ENCODE measurements around the gene MALT1.

MALT1 gene

DNA sequence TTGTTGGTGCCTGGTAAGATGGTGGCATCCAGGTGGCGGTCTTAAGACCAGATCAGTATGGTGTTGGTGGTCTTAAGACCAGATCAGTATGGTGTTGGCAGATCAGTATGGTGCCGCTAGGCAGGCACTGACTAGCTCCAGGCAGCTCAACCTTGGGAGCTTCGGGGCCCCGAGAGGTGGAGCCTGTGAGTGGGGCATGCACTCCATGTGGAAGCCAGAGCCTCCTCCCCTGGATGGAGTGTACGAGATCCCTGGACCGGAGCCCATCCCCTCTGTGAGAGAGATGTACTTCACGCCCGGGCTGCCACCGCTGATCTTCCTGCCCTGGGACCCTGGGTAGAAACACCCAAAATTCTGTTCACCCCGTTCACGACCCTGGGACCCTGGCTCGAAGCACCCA is 19.0 kb downstream of the MALT1 start:
- no peak for DNase-seq (ENCODE audit: low spot score)

DNA sequence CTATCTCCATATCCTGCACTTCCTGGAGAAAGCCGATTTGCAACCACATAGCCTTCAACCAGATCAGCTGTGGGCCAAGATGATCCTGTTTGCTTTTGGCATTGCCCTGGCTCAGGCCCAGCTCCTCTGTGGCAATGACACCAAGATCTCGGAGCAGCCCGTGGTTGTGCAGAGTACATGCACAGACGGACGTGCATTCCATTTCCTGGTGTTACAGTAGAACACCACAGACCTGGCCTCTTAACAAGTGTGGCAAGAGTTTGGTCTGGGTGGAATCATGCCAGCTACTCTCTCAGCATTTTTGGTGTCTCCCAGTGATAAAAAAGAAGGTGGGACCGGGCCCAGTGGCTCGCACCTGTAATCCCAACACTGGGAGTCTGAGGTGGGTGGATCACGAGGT is 20.0 kb downstream of the MALT1 start:
- DNase-seq (ENCODE audit: low spot score): no peak

DNA sequence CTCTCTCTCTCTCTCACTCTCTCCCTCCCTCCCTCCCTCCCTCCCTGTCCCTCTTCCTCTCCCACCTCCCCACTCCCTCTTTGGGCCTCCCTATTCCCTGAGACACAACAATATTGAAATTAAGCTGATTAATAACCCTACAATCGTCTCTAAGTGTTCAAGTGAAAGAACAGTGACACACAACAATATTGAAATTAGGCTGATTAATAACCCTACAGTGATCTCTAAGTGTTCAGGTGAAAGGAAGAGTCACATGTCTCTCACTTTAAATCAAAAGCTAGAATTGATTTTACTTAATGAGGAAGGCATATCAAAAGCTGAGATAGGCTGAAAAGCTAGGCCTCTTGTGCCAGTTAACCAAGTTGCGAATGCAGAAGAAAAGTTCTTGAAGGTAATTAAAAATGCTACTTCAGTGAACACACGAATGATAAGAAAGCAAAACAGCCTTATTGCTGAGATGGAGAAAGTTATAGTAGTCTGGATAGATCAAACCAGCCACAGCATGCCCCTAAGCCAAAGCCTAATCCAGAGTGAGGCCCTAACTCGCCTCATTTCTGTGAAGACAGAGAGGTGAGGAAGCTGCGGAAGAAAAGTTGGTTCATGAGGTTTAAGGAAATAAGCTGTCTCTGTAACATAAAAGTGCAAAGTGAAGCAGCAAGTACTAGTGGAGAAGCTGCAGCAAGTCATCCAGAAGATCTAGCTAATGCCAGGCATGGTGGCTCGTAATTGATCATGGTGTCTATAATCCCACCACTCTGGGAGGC is 21.3 kb downstream of the MALT1 start:
- DNase-seq (ENCODE audit: low spot score): no peak

DNA sequence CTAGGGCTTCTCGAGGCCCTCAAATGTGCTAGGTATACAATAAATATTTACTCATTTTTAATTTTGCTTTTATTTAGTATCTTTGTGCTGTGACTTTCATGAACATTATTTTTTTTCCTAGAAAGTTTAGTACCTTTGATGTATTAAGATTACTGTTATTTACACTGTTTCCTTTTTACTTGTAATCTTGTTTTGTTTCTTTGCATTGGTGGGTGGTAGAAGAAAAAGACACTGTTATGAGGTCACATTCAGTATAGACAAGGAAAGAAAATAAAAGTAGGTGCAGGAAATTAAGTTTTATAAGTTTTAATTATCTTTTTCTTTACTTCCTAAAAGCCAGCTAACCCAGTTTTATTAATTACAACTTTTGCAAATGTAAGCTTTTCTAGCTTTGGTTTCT is 23.0 kb downstream of the MALT1 start:
- no peak for DNase-seq (ENCODE audit: low spot score)

DNA sequence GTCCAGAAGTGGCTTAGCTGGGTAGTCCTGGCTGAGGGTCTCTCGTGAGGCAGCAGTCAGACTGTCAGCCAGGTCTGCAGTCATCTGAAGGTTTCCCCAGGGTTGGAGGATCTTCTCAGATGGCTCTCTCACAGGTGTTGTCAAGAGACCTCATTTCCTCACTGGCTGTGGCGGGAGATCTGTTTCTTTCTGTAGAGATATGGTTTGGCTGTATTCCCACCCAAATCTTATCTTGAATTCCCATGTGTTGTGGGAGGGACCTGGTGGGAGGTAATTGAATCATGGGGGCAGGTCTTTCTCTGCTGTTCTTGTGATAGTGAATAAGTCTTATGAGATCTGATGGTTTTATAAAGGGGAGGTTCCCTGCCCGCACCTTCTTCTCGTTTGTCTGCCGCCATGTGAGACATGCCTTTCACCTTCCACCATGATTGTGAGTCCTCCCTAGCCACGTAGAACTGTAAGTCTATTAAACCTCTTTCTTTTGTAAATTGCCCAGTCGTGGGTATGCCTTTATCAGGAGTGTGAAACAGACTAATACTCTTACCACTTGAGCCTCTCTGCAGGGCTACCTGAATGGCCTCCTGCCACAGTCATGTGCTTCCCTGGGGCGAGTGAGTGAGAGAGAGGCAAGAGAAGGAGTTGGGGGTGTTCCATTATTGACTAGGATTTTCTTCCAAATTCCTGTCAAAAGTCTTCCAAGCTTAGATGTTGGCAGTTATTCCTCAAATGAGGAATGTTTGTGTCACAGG is 23.6 kb downstream of the MALT1 start:
- DNase-seq (ENCODE audit: low spot score): no peak

DNA sequence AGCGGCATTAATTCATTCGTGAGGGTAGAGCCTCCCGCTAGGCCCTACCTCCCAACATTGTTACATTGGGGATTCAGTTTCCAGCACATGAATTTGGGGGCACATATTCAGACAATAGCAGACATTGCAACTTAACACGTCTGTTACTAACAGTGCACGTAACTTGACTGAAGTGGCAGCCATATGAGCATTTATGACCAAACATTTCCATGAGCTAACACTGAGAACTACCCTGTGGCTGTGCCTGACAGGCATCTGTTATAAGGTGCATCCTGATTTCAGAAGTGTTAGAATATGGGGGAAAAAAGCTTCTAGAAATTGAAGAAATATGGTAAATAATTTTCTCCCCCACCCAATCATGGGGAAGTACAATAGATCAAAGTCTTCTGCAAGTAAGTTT is 24.5 kb downstream of the MALT1 start:
- DNase-seq (ENCODE audit: low spot score): no peak

DNA sequence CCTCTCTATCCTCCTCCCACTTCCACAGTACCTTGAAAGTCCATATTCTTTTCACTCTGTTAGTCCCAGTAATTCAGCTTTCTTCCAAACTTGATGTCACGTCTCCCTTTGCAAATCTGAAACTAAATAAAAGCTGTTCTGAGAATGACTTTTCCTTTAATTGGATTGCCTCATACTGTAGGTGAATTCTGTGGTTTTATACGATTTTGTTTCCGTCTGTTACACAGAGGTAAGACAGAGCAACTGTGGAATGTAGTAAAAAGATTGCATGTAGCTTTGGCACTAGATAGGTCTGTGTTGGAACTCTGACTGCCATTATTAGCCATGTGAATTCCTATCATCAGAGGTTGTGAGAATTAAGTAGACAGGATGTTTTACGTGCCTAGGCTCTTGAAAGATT is 25.9 kb downstream of the MALT1 start:
- DNase-seq (ENCODE audit: low spot score): no peak

DNA sequence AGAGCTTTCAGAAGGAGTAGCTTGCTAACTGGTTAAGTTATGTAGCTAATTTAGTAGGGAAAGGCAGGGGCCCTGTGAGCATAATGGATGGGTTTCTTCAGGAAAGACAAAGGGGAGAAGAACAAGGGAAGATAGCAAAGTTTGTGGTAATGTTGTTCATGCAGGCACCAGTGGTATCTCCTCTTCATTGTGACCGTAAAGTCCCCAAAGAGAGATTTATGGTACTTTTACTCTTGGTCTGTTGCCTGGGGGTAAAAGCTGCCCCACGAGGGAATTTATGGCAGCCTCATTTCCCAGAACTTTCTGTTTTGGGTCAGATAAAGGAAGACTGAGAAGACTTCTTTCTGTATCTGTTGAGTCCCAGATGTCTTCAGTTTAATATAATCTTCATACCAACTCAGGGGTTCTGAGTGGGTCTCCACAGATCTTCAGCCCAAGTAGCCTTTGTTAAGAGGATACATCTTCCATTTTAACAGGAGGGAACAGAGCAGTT is 27.5 kb downstream of the MALT1 start:
- no peak for DNase-seq (ENCODE audit: low spot score)

DNA sequence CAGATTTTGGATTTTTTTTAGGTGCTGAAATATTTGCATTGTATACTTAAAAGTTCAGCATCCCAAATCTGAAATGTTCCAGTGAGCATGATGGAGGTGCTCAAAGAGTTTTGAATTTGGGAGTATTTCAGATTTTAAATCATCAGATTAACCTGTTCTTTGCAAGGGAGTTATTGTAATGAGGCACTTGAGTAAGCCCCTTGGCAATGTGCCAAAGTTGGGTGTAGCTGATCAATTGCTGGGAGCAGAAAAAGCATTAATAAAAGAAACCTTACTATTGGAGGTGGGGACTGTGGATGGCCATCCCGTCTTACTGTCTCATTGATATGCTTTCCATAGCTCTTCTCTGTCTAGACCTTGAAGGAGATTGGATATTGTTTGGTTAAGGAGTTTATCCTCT is 28.3 kb downstream of the MALT1 start:
- DNase-seq (ENCODE audit: low spot score): no peak

DNA sequence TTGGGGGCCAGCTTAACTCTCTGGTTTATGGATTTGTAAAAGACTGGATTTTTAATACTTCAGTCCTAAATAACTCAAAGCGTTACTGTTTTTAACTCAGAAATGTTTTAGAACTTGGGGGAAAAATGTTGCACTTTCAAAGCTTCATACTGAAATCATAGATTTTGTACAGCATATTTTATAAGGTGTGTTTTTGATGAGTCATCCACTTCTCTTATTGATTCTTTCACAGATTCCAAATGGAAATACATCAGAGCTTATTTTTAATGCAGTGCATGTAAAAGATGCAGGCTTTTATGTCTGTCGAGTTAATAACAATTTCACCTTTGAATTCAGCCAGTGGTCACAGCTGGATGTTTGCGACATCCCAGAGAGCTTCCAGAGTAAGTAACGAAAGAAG is 28.9 kb downstream of the MALT1 start:
- no peak for DNase-seq (ENCODE audit: low spot score)

DNA sequence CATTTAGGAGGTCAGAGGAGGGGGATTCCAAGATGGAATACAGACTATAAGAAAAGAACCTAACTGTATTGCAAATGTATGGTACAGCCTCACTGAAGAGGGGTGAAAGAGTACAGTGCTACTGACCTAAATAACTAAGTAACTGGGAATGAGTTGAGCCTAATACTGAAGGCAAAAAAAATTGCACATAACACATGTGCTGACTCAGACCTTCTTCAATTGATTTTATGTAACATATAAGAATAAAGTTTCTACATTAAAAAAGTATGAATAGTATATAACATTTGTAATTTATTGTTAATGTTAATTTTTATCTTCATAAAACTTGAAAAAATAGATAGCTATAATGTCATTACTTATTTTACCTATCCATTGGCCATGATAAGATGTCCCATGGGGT is 41.7 kb downstream of the MALT1 start:
- no peak for DNase-seq (ENCODE audit: low spot score)

DNA sequence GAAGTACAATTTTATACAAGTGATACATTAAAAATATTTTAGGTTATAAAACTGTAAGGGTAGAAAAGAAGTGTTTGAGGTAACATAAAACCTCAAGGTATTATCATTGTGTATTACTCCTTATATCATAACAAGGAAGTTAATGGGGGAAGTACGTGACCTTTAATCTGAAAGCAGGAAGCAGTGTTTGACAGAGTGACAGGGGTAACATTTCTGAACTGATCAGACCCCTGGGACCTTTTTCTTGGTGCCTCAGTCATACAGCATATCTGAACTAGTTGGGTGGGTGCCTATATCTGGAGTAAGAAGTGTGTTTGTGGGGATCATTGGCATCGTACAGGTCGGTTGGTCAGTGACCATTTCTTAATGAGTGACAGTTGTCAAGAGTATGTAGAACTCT is 43.0 kb downstream of the MALT1 start:
- no peak for DNase-seq (ENCODE audit: low spot score)

DNA sequence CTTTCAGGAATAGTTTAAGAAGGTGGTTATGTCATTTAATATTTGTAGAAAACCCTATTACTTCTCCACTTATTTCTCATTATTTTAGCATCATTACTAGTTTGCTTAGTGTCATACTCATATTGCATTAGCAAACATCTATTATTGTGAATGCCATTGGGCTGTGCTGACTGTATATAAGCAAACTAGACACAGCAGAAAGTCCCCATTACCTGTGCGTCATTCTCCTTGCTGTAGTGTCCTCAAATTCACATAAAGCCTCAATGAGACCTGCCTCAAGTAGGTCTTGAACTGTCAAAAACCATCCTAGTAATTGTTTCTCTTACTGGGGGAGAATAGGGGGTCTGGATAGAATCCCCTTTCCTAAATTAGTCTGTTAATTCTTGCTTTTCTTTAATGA is 43.6 kb downstream of the MALT1 start:
- no peak for DNase-seq (ENCODE audit: low spot score)

DNA sequence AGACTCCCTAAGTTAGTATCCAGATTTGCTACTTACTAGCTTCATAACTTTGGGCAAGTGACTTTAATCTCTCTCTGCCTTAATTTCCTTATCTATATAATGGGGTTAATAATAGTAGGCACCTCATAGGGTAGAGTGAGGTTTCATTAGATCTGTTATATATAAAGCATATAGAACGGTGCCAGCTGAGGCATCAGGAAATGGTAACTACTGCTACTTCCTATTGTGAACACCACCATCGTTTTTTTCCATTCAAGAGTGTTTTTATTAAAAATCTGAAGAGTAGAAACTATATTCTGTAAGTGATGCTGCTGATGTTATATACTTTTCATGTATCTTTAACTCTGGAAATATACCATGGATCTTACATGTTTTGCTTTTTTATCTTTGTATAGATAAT is 44.3 kb downstream of the MALT1 start:
- no peak for DNase-seq (ENCODE audit: low spot score)

DNA sequence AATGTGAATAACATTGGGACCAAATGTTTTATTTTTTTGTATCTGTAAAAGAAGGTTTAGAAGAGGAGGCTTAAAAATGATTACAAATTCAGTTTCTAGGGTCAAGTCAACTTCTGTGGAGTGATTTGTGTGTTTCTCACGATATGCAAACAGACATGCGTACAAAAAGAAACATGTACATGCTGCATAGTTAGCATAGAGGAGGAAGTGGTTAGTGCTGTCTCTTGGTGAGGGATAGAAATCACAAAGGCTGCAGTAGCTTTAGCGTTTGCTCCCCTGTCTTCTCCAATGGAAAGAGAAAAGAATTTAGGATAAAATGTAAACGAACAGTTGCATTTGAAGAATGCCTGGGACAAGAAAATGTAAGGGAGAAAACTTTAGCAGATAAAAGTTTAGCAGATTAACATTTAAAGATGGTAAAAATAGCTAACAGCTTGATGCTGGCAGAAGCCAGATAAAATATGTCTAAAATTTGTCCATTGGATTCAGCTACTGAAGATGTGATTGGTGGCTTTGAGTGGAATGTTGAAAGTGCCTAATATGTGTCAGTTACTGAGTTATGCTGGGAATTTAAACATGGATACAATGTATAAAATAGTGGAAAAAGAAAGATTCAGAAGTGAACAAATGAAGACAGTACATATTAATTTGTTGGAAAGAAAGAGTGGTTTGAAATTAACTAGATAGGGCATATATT is 44.9 kb downstream of the MALT1 start:
- no peak for DNase-seq (ENCODE audit: low spot score)

DNA sequence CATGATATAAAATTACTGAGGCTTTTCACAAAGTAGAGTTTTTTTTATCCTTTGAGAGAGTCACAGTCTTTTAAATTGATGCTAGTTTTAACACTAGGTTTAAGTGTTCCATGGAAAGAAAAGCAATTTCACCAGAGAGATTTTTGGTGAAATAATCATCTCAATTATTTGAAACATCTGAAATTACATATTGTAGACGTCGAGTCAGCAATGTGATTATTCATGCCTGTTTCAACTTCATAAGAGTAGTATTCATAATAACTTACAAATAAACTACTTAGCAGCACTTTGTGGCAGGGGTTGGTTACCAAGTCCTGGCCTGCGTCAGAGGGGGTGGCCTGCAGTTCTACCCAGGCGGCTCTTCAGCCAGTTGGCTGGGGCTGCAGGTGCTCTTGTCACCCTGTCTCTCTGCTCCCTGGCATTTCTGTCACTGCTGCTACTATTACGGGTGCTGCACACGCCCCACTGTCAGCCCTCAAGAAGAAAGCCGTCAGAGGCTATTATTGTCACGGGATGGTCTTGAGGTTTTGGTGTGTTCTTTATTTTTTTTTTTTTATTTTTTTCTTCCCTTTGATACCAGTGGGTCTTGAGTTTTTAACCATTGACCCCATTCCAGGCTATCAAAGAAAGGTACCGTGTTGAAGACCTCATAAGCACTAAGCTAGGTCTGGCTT is 50.4 kb downstream of the MALT1 start:
- peak; percentile 22 for DNase-seq (ENCODE audit: low spot score)

DNA sequence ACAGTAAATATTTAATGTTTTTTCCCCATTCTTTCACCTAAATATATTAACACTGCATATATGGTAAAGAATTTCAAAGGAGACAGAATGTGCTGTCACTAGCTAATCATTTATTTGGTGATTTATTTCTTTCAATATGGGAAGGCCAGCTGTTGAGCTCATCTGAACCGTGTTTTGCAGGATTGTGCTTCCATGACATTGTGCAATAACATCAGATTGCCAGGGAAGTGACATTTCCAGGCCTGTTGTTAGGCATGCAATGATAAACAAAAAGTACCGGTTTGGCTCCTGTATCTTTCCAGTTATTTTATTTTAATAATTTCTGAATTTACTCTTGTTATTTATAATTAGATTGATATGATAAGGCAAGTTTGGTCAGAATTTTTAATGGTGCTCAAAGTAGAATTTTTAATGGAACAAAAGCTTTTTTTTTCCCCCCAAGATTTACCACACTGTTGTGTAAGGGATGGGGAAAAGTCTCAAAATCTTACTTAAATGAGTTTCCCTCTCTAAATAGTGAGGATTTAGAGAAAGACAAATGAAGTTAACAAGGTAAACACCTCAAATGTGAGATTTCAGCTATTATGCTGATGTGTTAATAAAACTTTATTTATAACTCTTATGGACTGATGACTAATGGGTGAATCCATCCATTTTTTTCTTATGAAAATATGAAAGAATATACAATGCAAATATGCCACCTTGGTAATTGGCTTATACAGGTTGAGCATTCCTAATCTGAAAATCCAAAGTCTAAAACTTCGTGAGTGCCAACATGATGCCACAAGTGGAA is 52.7 kb downstream of the MALT1 start:
- DNase-seq (ENCODE audit: low spot score): peak; percentile 62

DNA sequence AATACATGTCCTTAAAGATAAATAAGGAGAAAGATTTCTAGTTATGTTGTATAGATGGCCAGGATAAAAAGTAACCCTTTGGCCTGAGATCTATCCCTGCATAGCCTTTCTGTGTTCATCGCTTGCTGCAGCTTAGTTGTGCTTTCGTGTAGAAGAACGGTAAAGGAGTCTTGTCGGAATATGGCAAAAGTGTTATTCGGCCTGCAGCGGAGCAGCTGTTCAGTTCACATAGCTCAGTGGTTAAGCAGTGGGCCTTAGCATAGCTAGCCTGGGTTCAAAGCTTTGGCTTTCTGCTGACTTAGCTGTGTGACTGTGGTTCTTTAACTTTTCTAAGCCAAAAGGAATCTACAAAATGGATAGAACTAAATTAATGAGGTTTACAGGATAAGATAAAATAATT is 55.4 kb downstream of the MALT1 start:
- DNase-seq (ENCODE audit: low spot score): no peak

DNA sequence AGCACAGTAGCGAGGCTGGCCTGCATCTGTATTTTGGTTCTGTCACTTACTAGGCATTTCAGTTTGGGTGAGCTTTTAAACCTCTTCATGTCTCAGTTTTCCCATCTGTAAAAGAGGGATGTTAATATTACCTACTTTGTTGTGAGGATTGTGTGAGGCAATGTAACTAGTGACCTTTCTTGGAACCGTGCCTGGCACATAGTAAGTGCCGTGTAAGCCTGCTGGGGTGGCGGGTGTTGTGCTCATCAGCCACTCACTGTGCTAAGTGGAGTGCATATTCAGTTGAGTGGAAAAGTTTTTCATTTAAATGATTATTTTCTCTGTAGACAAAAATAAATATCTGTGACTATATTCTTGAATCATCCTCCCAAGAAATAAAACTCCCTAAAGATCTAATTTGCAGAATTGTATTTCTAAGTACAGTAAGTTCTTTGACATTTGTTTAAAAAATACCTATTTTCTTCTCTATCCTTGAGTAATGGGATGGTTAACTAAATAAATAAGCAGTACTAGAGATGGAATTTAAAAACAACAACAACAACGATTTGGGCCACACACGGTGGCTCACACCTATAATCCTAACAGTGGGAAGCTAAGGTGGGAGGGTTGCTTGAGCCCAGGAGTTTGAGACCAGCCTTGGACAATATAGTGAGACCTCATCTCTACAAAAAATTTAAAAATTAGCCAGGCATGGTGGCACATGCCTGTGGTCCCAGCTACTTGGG is 56.7 kb downstream of the MALT1 start:
- DNase-seq (ENCODE audit: low spot score): no peak

DNA sequence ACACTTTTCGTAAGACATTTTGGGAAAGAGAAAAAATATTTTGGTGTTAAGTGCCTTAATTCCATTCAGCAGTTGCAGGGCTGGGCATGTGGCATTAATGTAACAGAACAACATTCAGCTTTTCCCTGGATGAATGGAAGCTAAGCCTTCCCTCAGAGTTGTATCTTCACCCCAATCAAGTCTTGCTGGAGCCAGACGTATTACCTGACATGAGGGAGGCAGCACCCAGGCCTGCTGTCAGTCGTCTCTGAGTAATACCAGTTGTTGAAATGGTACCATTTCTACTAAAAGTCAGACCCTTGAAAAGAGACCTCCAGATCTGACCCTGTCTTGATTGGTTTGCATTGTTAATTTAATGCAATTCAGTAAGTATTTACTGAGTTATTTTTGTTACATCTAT is 57.5 kb downstream of the MALT1 start:
- no peak for DNase-seq (ENCODE audit: low spot score)

DNA sequence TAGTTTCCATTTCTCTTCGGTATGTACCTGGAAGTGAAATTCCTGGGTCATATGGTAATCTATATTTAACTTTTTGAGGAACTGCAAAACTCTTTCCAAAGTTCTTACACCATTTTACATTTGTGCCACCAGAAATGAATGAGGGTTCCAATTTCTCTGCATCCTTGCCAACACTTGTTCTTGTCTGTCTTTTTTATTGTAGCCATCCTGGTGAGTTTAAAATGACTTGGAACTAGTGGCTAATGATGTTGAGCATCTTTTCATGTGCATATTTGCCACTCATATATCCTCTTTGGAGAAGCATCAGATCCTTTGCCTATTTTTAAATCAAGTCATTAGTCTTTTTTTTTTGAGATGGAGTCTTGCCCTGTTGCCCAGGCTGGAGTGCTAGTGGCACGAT is 59.4 kb downstream of the MALT1 start:
- no peak for DNase-seq (ENCODE audit: low spot score)

All from AG20443 (cell line).